Testis (tissue), 3 donors: ENCODE results near the gene CUBN. TPM values are rescaled to one million over a fixed set of nuclear protein-coding genes. Genes with fewer than 3 reads are reported as not detected.

Experiments used
- DNase-seq: peaks from one replicate; pipeline ENCODE4 v3.0.0-alpha.2; 2019
- H3K27ac ChIP-seq, 2 donors: fragments of 200-600 bp; sonication (generic); one replicate each; pipeline ENCODE4 v1.5.1; 2019
- H3K27me3 ChIP-seq: fragments of 200-600 bp; sonication (generic); one replicate; pipeline ENCODE4 v1.5.1; 2019
- H3K36me3 ChIP-seq: fragments of 200-600 bp; sonication (generic); one replicate; pipeline ENCODE4 v1.5.1; 2017; ENCODE audit warnings: low read depth; ENCODE audit errors: missing control alignments
- H3K4me1 ChIP-seq: fragments of 200-600 bp; sonication (generic); one replicate; pipeline ENCODE4 v1.5.1; 2019
- H3K4me3 ChIP-seq, 2 donors: fragments of 200-600 bp; sonication (generic); one replicate each; pipeline ENCODE4 v1.5.1; 2017 to 2019
- H3K9me3 ChIP-seq: fragments of 200-600 bp; sonication (generic); one replicate; pipeline ENCODE4 v1.5.1; 2017
- POLR2A ChIP-seq: fragments of 450-650 bp; IDR thresholded peaks from one replicate; pipeline ENCODE4 v1.6.1; 2017; ENCODE audit warnings: antibody characterized with exemption, mild to moderate bottlenecking, moderate library complexity
- WGBS, 2 donors: methylation state at CpG; one replicate each; pipeline ENCODE4 v1.1.5; 2018; 5-methylcytosine and 5-hydroxymethylcytosine counted together
- intact Hi-C: fragments of 100-400 bp; cut with DNase I; formaldehyde crosslinking; loops from one replicate; pipeline ENCODE4 v1.15.1; 2023; ENCODE audit warnings: low total_unique reads
- polyA plus RNA-seq: library from polyadenylated mRNA; stranded (reverse); fragments of 350-450 nt; fragmentation: Illumina TruSeq; extraction: RNeasy Lipid Tissue Mini Kit (QIAGEN cat#74804); gene quantifications from one replicate; pipeline ENCODE4 v1.2.3, GENCODE V29; 2014; ENCODE audit warnings: low read depth, low replicate concordance; ENCODE audit not compliant: insufficient read depth
- total RNA-seq, 2 donors: library from RNA; depleted of rRNA; stranded (reverse); fragments of >200 nt; gene quantifications; one replicate each; pipeline ENCODE4 v1.2.3, GENCODE V29; 2016
- TF ChIP-seq, protein P1 (sequence below), 3 experiments: fragments of 450-650 bp in 2 of 3; fragments of 200-600 bp in 1 of 3; sonication (generic) in 1 of 3; IDR thresholded peaks; one replicate each; pipeline ENCODE4 v1.5.1; 2016 to 2019; ENCODE audit warnings: antibody characterized with exemption in 3 of 3, mild to moderate bottlenecking in 2 of 3, moderate library complexity in 1 of 3

Gene CUBN
- total and polyA plus RNA-seq, 3 donors from 2014 or later = 11.0 to 39.3 (median 19.2) TPM

DNA sequence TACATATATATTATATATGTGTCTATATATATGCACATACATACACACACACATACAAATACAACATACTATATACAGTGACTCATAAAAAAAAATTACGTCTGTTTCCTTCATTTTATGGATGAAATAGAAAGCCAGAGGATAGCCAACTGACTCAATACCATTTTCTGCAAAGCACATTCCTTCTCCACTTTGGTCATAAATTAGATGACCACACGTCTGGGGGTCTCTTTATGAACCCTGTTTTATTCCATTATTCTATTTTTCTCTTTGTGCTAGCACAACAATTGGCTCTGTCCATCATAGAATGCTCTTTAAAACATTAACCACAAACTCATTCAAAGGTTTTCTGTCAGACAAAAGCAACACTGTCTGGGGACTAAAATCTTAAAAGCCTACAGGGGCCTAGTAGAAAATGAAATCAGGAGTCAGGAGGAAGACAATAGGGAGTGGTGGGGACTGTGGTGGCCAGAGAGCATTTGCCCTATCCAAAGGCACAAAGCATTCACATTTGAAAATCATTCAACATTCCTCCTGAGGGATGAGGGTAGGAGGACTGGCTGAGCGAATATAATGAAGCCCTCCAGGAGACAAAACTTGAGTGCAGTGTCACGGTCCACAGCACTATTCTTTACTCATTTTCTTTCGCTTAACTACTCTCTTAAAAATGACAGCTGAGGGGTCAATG, 4.3 kb downstream of the CUBN start:
- Histone ChIP-seq H3K4me3 (no peak overlapping the region), H3K4me1 (no peaks in the 10 kb centered on the region), H3K9me3 (no peaks in the 10 kb centered on the region), H3K36me3 (no peaks in the 10 kb centered on the region), H3K27me3 (no peaks in the 10 kb centered on the region), H3K27ac (no peak overlapping the region)
- DNase-seq = no peak
- intact Hi-C loops = no loop called here
- no peak for TF ChIP-seq POLR2A
- TF ChIP-seq, protein P1, sequence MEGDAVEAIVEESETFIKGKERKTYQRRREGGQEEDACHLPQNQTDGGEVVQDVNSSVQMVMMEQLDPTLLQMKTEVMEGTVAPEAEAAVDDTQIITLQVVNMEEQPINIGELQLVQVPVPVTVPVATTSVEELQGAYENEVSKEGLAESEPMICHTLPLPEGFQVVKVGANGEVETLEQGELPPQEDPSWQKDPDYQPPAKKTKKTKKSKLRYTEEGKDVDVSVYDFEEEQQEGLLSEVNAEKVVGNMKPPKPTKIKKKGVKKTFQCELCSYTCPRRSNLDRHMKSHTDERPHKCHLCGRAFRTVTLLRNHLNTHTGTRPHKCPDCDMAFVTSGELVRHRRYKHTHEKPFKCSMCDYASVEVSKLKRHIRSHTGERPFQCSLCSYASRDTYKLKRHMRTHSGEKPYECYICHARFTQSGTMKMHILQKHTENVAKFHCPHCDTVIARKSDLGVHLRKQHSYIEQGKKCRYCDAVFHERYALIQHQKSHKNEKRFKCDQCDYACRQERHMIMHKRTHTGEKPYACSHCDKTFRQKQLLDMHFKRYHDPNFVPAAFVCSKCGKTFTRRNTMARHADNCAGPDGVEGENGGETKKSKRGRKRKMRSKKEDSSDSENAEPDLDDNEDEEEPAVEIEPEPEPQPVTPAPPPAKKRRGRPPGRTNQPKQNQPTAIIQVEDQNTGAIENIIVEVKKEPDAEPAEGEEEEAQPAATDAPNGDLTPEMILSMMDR (IDR thresholded peaks at IDR 0.05) = no peak
- WGBS, 2 donors = 75 to 93% methylated on average over 5 of the region's 5 CpGs

DNA sequence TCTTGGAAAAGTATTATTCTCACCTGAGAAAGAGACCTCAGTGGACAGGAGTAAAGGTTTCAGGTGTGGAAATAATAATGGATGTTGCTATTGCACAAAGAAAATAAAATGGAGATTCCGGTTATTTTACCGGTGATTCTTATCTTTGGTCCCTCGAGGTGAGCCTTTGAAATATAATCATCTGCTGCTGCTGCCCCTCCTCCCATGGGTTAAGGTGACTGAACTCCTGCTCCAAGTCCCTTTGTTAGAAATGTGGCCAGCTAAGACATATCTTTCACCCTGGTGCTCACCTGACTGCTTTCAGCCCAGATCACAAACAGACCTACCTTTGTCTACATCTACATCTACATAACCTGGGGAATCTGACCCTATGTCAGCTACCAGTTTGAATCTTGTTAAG, 5.7 kb downstream of the CUBN start:
- H3K27ac ChIP-seq = no peak overlapping the region
- H3K27me3 ChIP-seq = no peaks in the 10 kb centered on the region
- DNase-seq = no peak
- H3K36me3 ChIP-seq = no peaks in the 10 kb centered on the region
- no peak for TF ChIP-seq POLR2A
- TF ChIP-seq, protein P1 (IDR thresholded peaks at IDR 0.05) = no peak
- no peak overlapping the region for H3K4me3 ChIP-seq
- no peaks in the 10 kb centered on the region for H3K9me3 ChIP-seq
- WGBS, 2 donors = 93 to 96% methylated on average over 3 of the region's 3 CpGs
- peaks cover 4% of the 10 kb centered on the region for H3K4me1 ChIP-seq
- intact Hi-C loops = no loop called here

DNA sequence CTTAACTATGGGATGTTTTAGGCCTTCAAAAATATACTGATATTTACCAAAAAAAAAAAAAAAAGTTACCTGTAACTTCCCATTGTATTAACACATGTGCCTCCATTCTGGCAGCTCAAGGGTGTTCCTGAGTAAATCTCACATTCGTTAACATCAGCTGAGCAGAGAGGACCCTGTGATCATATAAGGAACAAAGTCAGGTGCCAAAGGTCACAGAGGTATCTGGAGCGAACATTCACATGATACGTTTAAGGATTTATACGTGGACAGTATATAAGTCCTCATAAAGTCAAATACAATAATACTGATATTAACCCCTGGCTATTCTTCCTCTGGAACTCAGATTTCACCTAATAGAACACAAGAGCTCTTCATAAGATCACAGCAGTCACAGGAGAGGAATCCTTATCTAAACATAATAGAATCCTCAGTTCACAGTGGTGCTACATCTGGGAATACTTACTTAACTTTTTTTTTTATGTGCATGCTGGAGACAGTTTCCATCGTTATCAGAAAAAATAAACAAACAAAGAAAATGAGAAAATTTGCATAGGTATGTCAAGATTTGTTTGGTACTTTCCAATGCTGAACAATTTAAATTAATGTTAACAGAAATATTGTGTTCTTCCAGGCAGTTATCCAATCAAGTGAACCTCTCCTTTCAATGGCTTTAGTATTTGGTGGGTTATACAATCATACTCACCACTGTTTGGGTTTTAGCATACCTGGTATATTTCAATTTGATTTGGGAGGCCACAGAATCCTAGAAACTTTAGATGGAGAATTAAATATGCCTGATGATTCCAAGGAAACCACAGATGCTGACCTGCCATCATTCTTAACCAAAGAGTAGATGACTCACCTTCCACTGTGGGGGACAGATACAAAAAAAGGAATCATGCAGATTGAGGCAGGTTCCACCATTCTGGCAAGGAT, 6.6 kb downstream of the CUBN start:
- intact Hi-C loops = no loop called here
- Histone ChIP-seq H3K36me3 (no peaks in the 10 kb centered on the region), H3K4me1 (peaks cover 4% of the 10 kb centered on the region), H3K9me3 (no peaks in the 10 kb centered on the region), H3K27ac (peak overlapping the region in 1 of 2 donors; percentile 6), H3K4me3 (no peak overlapping the region), H3K27me3 (no peaks in the 10 kb centered on the region)
- WGBS, 2 donors = 58 to 67% methylated on average over 5 of the region's 5 CpGs
- no peak for TF ChIP-seq POLR2A
- no peak for DNase-seq

DNA sequence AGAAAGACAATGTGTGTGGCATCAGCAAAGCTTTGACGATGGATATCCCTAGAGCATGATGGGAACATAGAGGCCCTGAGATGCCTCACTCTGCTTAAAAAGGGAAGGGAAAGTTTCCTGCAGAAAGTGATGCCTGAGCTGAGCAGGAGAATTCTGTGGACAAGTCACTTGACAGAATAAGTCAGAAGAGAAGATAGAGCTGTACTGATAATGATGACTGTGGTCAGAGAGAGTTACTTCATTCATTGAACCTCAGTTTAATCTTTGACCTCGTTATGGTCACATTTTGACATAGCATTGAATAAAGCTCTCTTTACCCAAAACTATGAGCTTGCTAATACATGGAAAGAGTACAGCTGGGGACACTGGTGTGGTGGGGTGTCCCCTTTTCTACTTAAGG, 7.6 kb downstream of the CUBN start:
- H3K27ac ChIP-seq = no peak overlapping the region
- no peak overlapping the region for H3K4me3 ChIP-seq
- intact Hi-C loops = no loop called here
- no peaks in the 10 kb centered on the region for H3K36me3 ChIP-seq
- no peak for DNase-seq
- H3K4me1 ChIP-seq = peaks cover 4% of the 10 kb centered on the region
- 70 to 72% methylated on average over 2 of the region's 2 CpGs for WGBS, 2 donors
- H3K9me3 ChIP-seq = no peaks in the 10 kb centered on the region
- H3K27me3 ChIP-seq = no peaks in the 10 kb centered on the region
- no peak for TF ChIP-seq POLR2A
- TF ChIP-seq, protein P1 (IDR thresholded peaks at IDR 0.05) = no peak

DNA sequence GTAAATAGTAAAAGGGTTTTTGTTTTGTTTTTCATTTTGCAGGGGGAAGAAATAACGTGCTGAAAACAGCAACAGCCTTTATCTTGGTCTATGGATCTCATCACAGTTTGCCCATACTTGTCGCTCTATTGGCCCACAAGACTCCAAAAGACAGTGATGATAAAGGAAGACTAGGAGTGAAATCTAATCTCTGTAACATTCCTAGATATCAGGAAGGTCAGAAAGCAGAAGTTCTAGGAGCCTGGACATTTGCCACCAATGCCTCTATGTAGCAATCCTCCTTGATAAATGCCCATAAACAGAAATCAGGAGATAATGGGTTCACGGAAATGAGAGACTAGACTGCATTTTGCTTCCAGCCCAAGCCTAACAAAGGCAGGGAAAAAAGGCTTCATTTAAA, 8.9 kb downstream of the CUBN start:
- Histone ChIP-seq H3K9me3 (no peaks in the 10 kb centered on the region), H3K4me3 (no peak overlapping the region), H3K27ac (no peak overlapping the region), H3K4me1 (peaks cover 12% of the 10 kb centered on the region), H3K36me3 (no peaks in the 10 kb centered on the region), H3K27me3 (no peaks in the 10 kb centered on the region)
- whole genome bisulfite sequencing, 2 donors = 37 to 44% methylated on average over 3 of the region's 3 CpGs
- TF ChIP-seq, protein P1 (IDR thresholded peaks at IDR 0.05) = no peak
- TF ChIP-seq POLR2A = no peak
- peak; percentile 34 for DNase-seq
- intact Hi-C loops = no loop called here
